Measurements from ENCODE around the gene MORC1.

Gene MORC1

GRCh38 chr3:109057616-109058015 is 60.3 kb downstream of the MORC1 start:
- Histone ChIP-seq H3K9ac (ENCODE audit: low read depth, low read length) (no peak overlapping the region), H3K27ac (ENCODE audit: low read length) (no peak overlapping the region), H3K36me3 (ENCODE audit: insufficient read depth, low read depth, low read length) (no peaks in the 10 kb centered on the region), H3K4me3 (ENCODE audit: low read length) (no peak overlapping the region), H3K27me3 (ENCODE audit: insufficient read depth, low read length) (no peaks in the 10 kb centered on the region), H3K9me3 (ENCODE audit: insufficient read depth, low read depth, low read length) (no peaks in the 10 kb centered on the region), H3K4me1 (ENCODE audit: insufficient read depth, low read length) (no peaks in the 10 kb centered on the region)

DNA sequence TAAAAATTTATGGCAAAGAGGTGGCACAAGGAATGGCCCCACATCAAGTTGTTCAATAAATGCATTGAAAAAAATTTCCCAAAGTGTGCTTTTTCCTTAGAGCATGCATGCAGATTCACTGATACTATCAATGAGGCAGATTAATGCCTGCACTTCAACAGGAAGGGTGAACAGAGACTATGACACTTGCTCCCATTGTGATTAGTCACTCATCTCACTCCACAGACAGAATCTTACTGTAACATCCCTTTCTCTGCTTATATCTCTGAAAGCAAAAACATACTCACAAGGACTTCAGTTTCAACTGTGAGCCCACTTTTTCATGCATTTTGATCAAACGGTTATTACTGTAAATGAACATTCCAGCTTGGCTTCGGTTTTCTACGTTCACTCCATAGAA is 60.9 kb downstream of the MORC1 start:
- Histone ChIP-seq H3K36me3 (ENCODE audit: insufficient read depth, low read depth, low read length) (no peaks in the 10 kb centered on the region), H3K4me1 (ENCODE audit: insufficient read depth, low read length) (no peaks in the 10 kb centered on the region), H3K9ac (ENCODE audit: low read depth, low read length) (no peak overlapping the region), H3K4me3 (ENCODE audit: low read length) (no peak overlapping the region), H3K27me3 (ENCODE audit: insufficient read depth, low read length) (no peaks in the 10 kb centered on the region), H3K9me3 (ENCODE audit: insufficient read depth, low read depth, low read length) (no peaks in the 10 kb centered on the region), H3K27ac (ENCODE audit: low read length) (no peak overlapping the region)

DNA sequence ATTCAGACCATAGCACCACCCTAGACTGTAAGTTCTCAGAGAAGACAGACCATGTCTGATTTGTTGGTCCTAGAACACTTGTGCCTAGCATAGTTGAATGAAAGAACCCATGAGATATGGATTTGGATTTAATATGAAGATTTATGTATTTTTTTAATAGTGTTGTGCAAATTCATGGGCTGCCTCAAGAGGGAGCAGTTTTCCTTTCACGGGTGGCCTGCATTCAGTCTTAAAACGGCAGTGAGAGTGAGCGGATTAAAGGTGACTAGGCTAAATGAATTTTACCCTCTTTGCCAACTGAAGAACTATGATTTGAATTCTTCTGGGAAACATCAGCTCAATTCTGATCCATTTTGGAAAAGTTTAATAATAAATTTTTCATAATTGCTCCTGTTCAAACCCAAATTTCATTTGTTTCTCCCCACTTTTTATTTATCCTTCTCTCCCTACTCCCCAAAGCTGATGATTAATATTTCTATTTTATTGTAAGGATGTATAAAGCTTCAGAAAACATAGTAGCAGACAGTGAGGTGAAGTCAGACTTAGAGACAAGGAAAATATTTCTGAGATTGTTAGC is 67.3 kb downstream of the MORC1 start:
- Histone ChIP-seq H3K4me1 (ENCODE audit: insufficient read depth, low read length) (peaks cover 15% of the 10 kb centered on the region; the same call in 1 of the 2 replicates), H3K27me3 (ENCODE audit: insufficient read depth, low read length) (no peaks in the 10 kb centered on the region), H3K9ac (ENCODE audit: low read depth, low read length) (no peak overlapping the region), H3K27ac (ENCODE audit: low read length) (no peak overlapping the region), H3K36me3 (ENCODE audit: insufficient read depth, low read depth, low read length) (no peaks in the 10 kb centered on the region), H3K4me3 (ENCODE audit: low read length) (no peak overlapping the region), H3K9me3 (ENCODE audit: insufficient read depth, low read depth, low read length) (no peaks in the 10 kb centered on the region)

- no peaks in the 10 kb centered on the region for H3K36me3 ChIP-seq (ENCODE audit: insufficient read depth, low read depth, low read length)
- no peaks in the 10 kb centered on the region for H3K27me3 ChIP-seq (ENCODE audit: insufficient read depth, low read length)
- no peak overlapping the region for H3K4me3 ChIP-seq (ENCODE audit: low read length)
- no peak overlapping the region for H3K27ac ChIP-seq (ENCODE audit: low read length)
- H3K4me1 ChIP-seq (ENCODE audit: insufficient read depth, low read length), result peaks cover 15% of the 10 kb centered on the region; the same call in 1 of the 2 replicates
- no peak overlapping the region for H3K9ac ChIP-seq (ENCODE audit: low read depth, low read length)
- H3K9me3 ChIP-seq (ENCODE audit: insufficient read depth, low read depth, low read length), result no peaks in the 10 kb centered on the region
Observed at GRCh38 chr3:109047366-109047765, 70.6 kb downstream of the MORC1 start.

GRCh38 chr3:109045271-109046040 is 72.5 kb downstream of the MORC1 start:
- H3K4me1 ChIP-seq (ENCODE audit: insufficient read depth, low read length), result peaks cover 15% of the 10 kb centered on the region; the same call in 1 of the 2 replicates
- H3K9ac ChIP-seq (ENCODE audit: low read depth, low read length), result no peak overlapping the region
- H3K27ac ChIP-seq (ENCODE audit: low read length), result no peak overlapping the region
- no peaks in the 10 kb centered on the region for H3K27me3 ChIP-seq (ENCODE audit: insufficient read depth, low read length)
- H3K9me3 ChIP-seq (ENCODE audit: insufficient read depth, low read depth, low read length), result no peaks in the 10 kb centered on the region
- H3K4me3 ChIP-seq (ENCODE audit: low read length), result no peak overlapping the region
- H3K36me3 ChIP-seq (ENCODE audit: insufficient read depth, low read depth, low read length), result no peaks in the 10 kb centered on the region

DNA sequence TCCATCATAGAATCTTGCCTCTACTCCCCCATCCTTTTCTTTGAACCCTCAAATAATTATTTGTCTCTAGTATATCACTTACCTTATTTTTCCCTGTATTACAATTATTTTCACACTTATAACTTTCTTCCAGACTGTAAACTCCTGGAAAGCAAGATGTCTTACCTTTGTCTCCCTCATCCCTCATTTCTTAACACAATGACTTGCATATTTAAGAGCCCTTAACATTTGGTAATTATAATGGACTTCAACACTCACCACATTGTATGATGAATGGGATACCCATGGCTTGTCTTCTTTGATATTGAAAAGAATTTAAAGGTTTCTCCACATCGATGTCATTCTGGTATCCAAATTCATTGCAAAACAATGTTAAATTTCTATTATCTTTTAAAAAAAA is 82.9 kb downstream of the MORC1 start:
- no peaks in the 10 kb centered on the region for H3K36me3 ChIP-seq (ENCODE audit: insufficient read depth, low read depth, low read length)
- H3K4me3 ChIP-seq (ENCODE audit: low read length), result no peak overlapping the region

GRCh38 chr3:109033000-109033660 is 84.8 kb downstream of the MORC1 start:
- H3K9me3 ChIP-seq (ENCODE audit: insufficient read depth, low read depth, low read length), result no peaks in the 10 kb centered on the region
- no peaks in the 10 kb centered on the region for H3K36me3 ChIP-seq (ENCODE audit: insufficient read depth, low read depth, low read length)
- H3K4me1 ChIP-seq (ENCODE audit: insufficient read depth, low read length), result no peaks in the 10 kb centered on the region
- H3K4me3 ChIP-seq (ENCODE audit: low read length), result no peak overlapping the region
- H3K27me3 ChIP-seq (ENCODE audit: insufficient read depth, low read length), result no peaks in the 10 kb centered on the region
- no peak overlapping the region for H3K9ac ChIP-seq (ENCODE audit: low read depth, low read length)
- H3K27ac ChIP-seq (ENCODE audit: low read length), result no peak overlapping the region

More for the DNA sequence above, 82.9 kb downstream of the MORC1 start:
- no peaks in the 10 kb centered on the region for H3K9me3 ChIP-seq (ENCODE audit: insufficient read depth, low read depth, low read length)
- H3K27me3 ChIP-seq (ENCODE audit: insufficient read depth, low read length), result no peaks in the 10 kb centered on the region
- H3K9ac ChIP-seq (ENCODE audit: low read depth, low read length), result no peak overlapping the region
- no peaks in the 10 kb centered on the region for H3K4me1 ChIP-seq (ENCODE audit: insufficient read depth, low read length)
- H3K27ac ChIP-seq (ENCODE audit: low read length), result no peak overlapping the region

DNA sequence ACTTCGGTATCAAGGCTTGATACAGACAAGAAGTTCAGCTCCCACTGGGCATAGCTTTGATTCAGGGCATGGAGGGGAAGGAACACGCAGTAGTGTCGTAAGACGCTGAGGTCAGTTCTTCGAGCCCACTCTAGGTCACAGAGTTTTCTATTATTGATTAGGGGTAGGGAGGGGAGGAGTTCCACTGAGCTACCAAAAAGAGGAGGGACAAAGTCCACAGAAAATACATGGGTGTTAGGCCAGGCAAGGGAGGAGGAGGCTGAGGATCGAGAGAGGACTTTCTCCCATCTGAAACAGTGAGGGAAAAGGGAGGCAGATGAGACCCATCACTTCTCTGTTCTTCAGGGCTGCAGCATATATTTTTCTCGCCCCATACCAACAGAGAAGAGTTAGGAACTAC is 89.2 kb downstream of the MORC1 start:
- H3K27me3 ChIP-seq (ENCODE audit: insufficient read depth, low read length), result no peaks in the 10 kb centered on the region
- H3K27ac ChIP-seq (ENCODE audit: low read length), result no peak overlapping the region
- H3K9ac ChIP-seq (ENCODE audit: low read depth, low read length), result no peak overlapping the region
- no peaks in the 10 kb centered on the region for H3K36me3 ChIP-seq (ENCODE audit: insufficient read depth, low read depth, low read length)
- H3K4me1 ChIP-seq (ENCODE audit: insufficient read depth, low read length), result no peaks in the 10 kb centered on the region
- no peak overlapping the region for H3K4me3 ChIP-seq (ENCODE audit: low read length)
- H3K9me3 ChIP-seq (ENCODE audit: insufficient read depth, low read depth, low read length), result no peaks in the 10 kb centered on the region

- H3K9ac ChIP-seq (ENCODE audit: low read depth, low read length), result no peak overlapping the region
- H3K36me3 ChIP-seq (ENCODE audit: insufficient read depth, low read depth, low read length), result no peaks in the 10 kb centered on the region
- no peak overlapping the region for H3K27ac ChIP-seq (ENCODE audit: low read length)
- H3K4me1 ChIP-seq (ENCODE audit: insufficient read depth, low read length), result no peaks in the 10 kb centered on the region
- H3K27me3 ChIP-seq (ENCODE audit: insufficient read depth, low read length), result no peaks in the 10 kb centered on the region
- no peaks in the 10 kb centered on the region for H3K9me3 ChIP-seq (ENCODE audit: insufficient read depth, low read depth, low read length)
- no peak overlapping the region for H3K4me3 ChIP-seq (ENCODE audit: low read length)
Observed at GRCh38 chr3:109026821-109027220, 91.1 kb downstream of the MORC1 start.

GRCh38 chr3:109025896-109026295 is 92.0 kb downstream of the MORC1 start:
- Histone ChIP-seq H3K36me3 (ENCODE audit: insufficient read depth, low read depth, low read length) (no peaks in the 10 kb centered on the region), H3K4me1 (ENCODE audit: insufficient read depth, low read length) (no peaks in the 10 kb centered on the region), H3K4me3 (ENCODE audit: low read length) (no peak overlapping the region), H3K9ac (ENCODE audit: low read depth, low read length) (no peak overlapping the region), H3K27ac (ENCODE audit: low read length) (no peak overlapping the region), H3K27me3 (ENCODE audit: insufficient read depth, low read length) (no peaks in the 10 kb centered on the region), H3K9me3 (ENCODE audit: insufficient read depth, low read depth, low read length) (no peaks in the 10 kb centered on the region)

DNA sequence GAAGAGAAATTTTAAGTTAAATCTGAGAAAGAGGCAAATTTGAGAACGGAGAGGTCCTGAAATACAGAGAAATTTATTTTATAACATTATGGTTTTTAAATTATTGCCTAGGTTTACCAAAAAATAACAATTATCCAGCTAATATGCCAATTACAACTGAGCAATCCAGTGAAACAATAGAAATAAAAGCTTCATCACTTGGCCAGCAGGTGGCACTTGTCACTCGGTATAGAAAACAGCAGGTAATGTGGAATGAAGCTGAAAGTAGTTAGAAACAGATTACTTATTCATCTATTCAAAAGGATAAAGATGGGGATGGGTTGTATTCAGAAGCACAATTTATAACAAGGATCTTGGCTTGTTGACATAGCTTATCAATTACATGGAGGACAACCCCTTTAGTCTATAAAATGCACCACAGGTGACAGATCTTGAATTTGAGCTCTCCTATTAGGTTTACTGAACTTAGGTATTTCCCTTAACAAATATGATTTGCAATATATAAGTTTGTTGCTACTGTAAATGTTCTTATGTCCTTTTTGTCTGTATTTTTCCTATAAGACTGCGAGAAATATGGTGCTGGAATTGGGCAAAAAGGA is 94.2 kb downstream of the MORC1 start:
- H3K27ac ChIP-seq (ENCODE audit: low read length), result no peak overlapping the region
- no peaks in the 10 kb centered on the region for H3K36me3 ChIP-seq (ENCODE audit: insufficient read depth, low read depth, low read length)
- no peak overlapping the region for H3K9ac ChIP-seq (ENCODE audit: low read depth, low read length)
- H3K4me1 ChIP-seq (ENCODE audit: insufficient read depth, low read length), result no peaks in the 10 kb centered on the region
- no peaks in the 10 kb centered on the region for H3K9me3 ChIP-seq (ENCODE audit: insufficient read depth, low read depth, low read length)
- H3K27me3 ChIP-seq (ENCODE audit: insufficient read depth, low read length), result no peaks in the 10 kb centered on the region
- H3K4me3 ChIP-seq (ENCODE audit: low read length), result no peak overlapping the region
